ENCODE results near the gene KATNB1.

- TF ChIP-seq ZNF121 (CRISPR knock-in tag; IDR thresholded peaks at IDR 0.05) (no peak), JUN (CRISPR knock-in tag; IDR thresholded peaks at IDR 0.05) (no peak), ZNF232 (CRISPR knock-in tag; IDR thresholded peaks at IDR 0.05) (no peak), FOXJ3 (CRISPR knock-in tag; IDR thresholded peaks at IDR 0.05; ENCODE audit: borderline replicate concordance) (no peak), CTCF (IDR thresholded peaks at IDR 0.05) (no peak)
These were observed 14.4 kb downstream of the KATNB1 start for GRCh38 chr16:57749856-57750452.
